ENCODE measurements around the gene PAX3. TPM values are rescaled to one million over a fixed set of nuclear protein-coding genes. Genes with fewer than 3 reads are reported as not detected.

The PAX3 gene
- total RNA-seq, 1 experiment from 2014 or later: not detected

GRCh38 chr2:222309361-222309760, 10.6 kb upstream of the PAX3 start:
- H3K9ac ChIP-seq (ENCODE audit: low read length): no peak overlapping the region
- intact Hi-C loops (cut with micrococcal nuclease): no loop called here
- TF ChIP-seq ZNF274 (IDR thresholded peaks at IDR 0.05; ENCODE audit: low read depth, low read length) (no peak), SRF (IDR thresholded peaks at IDR 0.05; ENCODE audit: low read depth) (no peak), JUND (IDR thresholded peaks at IDR 0.05) (no peak), RAD21 (IDR thresholded peaks at IDR 0.05; ENCODE audit: low read depth) (no peak), YY1 (IDR thresholded peaks at IDR 0.05; ENCODE audit: extremely low read depth, insufficient replicate concordance, low read depth, low read length) (no peak), ZBTB33 (IDR thresholded peaks at IDR 0.05; ENCODE audit: extremely low read depth, insufficient replicate concordance, low read length) (no peak), ELF1 (IDR thresholded peaks at IDR 0.05; ENCODE audit: borderline replicate concordance, low read depth) (no peak), EZH2 (IDR thresholded peaks at IDR 0.05) (no peak), TCF7L2 (IDR thresholded peaks at IDR 0.05; ENCODE audit: borderline replicate concordance, extremely low read depth, insufficient read depth, insufficient read length) (no peak), POLR2A (IDR thresholded peaks at IDR 0.05; ENCODE audit: borderline replicate concordance, extremely low read depth, insufficient read depth, insufficient read length) (no peak), CEBPB (IDR thresholded peaks at IDR 0.05; ENCODE audit: low read depth) (no peak), EGR1 (IDR thresholded peaks at IDR 0.05; ENCODE audit: low read depth) (no peak), ZFX (IDR thresholded peaks at IDR 0.05) (no peak), EZH2phosphoT487 (IDR thresholded peaks at IDR 0.05; ENCODE audit: borderline replicate concordance) (no peak)
- TF ChIP-seq, protein P1, sequence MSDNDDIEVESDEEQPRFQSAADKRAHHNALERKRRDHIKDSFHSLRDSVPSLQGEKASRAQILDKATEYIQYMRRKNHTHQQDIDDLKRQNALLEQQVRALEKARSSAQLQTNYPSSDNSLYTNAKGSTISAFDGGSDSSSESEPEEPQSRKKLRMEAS (IDR thresholded peaks at IDR 0.05): no peak
- TF ChIP-seq, protein P2, sequence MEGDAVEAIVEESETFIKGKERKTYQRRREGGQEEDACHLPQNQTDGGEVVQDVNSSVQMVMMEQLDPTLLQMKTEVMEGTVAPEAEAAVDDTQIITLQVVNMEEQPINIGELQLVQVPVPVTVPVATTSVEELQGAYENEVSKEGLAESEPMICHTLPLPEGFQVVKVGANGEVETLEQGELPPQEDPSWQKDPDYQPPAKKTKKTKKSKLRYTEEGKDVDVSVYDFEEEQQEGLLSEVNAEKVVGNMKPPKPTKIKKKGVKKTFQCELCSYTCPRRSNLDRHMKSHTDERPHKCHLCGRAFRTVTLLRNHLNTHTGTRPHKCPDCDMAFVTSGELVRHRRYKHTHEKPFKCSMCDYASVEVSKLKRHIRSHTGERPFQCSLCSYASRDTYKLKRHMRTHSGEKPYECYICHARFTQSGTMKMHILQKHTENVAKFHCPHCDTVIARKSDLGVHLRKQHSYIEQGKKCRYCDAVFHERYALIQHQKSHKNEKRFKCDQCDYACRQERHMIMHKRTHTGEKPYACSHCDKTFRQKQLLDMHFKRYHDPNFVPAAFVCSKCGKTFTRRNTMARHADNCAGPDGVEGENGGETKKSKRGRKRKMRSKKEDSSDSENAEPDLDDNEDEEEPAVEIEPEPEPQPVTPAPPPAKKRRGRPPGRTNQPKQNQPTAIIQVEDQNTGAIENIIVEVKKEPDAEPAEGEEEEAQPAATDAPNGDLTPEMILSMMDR (IDR thresholded peaks at IDR 0.05 in 2 of 3, conservative IDR thresholded peaks at IDR 0.05 in 1 of 3; ENCODE audit: borderline replicate concordance in 1 of 3, insufficient read depth in 1 of 3, low read depth in 2 of 3, low read length in 2 of 3): no peak
- TF ChIP-seq, protein P3, sequence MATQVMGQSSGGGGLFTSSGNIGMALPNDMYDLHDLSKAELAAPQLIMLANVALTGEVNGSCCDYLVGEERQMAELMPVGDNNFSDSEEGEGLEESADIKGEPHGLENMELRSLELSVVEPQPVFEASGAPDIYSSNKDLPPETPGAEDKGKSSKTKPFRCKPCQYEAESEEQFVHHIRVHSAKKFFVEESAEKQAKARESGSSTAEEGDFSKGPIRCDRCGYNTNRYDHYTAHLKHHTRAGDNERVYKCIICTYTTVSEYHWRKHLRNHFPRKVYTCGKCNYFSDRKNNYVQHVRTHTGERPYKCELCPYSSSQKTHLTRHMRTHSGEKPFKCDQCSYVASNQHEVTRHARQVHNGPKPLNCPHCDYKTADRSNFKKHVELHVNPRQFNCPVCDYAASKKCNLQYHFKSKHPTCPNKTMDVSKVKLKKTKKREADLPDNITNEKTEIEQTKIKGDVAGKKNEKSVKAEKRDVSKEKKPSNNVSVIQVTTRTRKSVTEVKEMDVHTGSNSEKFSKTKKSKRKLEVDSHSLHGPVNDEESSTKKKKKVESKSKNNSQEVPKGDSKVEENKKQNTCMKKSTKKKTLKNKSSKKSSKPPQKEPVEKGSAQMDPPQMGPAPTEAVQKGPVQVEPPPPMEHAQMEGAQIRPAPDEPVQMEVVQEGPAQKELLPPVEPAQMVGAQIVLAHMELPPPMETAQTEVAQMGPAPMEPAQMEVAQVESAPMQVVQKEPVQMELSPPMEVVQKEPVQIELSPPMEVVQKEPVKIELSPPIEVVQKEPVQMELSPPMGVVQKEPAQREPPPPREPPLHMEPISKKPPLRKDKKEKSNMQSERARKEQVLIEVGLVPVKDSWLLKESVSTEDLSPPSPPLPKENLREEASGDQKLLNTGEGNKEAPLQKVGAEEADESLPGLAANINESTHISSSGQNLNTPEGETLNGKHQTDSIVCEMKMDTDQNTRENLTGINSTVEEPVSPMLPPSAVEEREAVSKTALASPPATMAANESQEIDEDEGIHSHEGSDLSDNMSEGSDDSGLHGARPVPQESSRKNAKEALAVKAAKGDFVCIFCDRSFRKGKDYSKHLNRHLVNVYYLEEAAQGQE (IDR thresholded peaks at IDR 0.05; ENCODE audit: low read depth): no peak
- ChIA-PET CTCF (no interaction called here), POLR2A (no interaction called here), RAD21 (ENCODE audit: low non-redundant PET in 1 of 2, low total read pairs in 2 of 2, uncharacterized antibody in 2 of 2, unreplicated experiment in 2 of 2) (no interaction called here)
- no peaks in the 10 kb centered on the region for H3K36me3 ChIP-seq (ENCODE audit: control insufficient read depth in 1 of 2, insufficient read depth in 2 of 2, low read length in 2 of 2)
- no peaks in the 10 kb centered on the region for H3K9me2 ChIP-seq (ENCODE audit: insufficient read depth)
- no peak overlapping the region for H3K4me2 ChIP-seq (ENCODE audit: low read length)
- no TSS peak for BruUV-seq (replicated peaks)
- no peak overlapping the region for H2AFZ ChIP-seq (ENCODE audit: low read depth, low read length, poor library complexity, severe bottlenecking)
- H4K20me1 ChIP-seq (ENCODE audit: insufficient read depth): no peaks in the 10 kb centered on the region
- ATAC-seq (no peak), DNase-seq (ENCODE audit: low read depth, low spot score) (no peak)
- H3K27ac ChIP-seq (ENCODE audit: low read depth, low read length): no peak overlapping the region
- H3K4me3 ChIP-seq (replicated peaks in 1 of 2; ENCODE audit: low read depth in 1 of 2, low read length in 2 of 2): no peak overlapping the region
- H3K27me3 ChIP-seq (ENCODE audit: insufficient read depth, low read length): peaks cover 31% of the 10 kb centered on the region
- H3K9me3 ChIP-seq (ENCODE audit: control insufficient read depth in 1 of 2, insufficient read depth in 1 of 2, low read depth in 1 of 2, low read length in 2 of 2): no peaks in the 10 kb centered on the region
- no peaks in the 10 kb centered on the region for H3K79me2 ChIP-seq (ENCODE audit: insufficient read depth, low read length)
- no peaks in the 10 kb centered on the region for H3K4me1 ChIP-seq (ENCODE audit: control insufficient read depth in 1 of 2, insufficient read depth in 2 of 2, low read length in 2 of 2)
